GM18517 (cell line): ENCODE results near the gene DNHD1.
"Not testable (repeated sequence)": the region's sequence is repeated elsewhere in the genome, so short reads cannot be mapped to it uniquely, and the experiment has no call there.

Experiments
- ATAC-seq: cut with Tn5 transposase; IDR thresholded peaks from one replicate; pipeline ENCODE4 v1.9.1; 2021; ENCODE audit warnings: mild to moderate bottlenecking, moderate library complexity; ENCODE audit not compliant: unreplicated experiment

The DNHD1 gene

GRCh38 chr11:6481012-6481923 is 15.8 kb upstream of the DNHD1 start, which contains the start of the genes ARFIP2 and TIMM10B:
TSS of gene ARFIP2 (minus strand) at chr11:6481331. CDS start at chr11:6480421, 910 bp downstream.
TSS of gene TIMM10B (plus strand) at chr11:6481501. CDS start at chr11:6481517, 16 bp downstream.
- peak; percentile 98 for ATAC-seq

- ATAC-seq, result peak; percentile 3
These were observed 15.2 kb upstream of the DNHD1 start for GRCh38 chr11:6481924-6482275.

- no peak for ATAC-seq
These were observed 14.6 kb upstream of the DNHD1 start for GRCh38 chr11:6482441-6482840.

- no peak for ATAC-seq
These were observed 14.1 kb upstream of the DNHD1 start for GRCh38 chr11:6483015-6483414.

- no peak for ATAC-seq
These were observed 11.4 kb upstream of the DNHD1 start for GRCh38 chr11:6485661-6486060.

GRCh38 chr11:6486256-6486655 is 10.8 kb upstream of the DNHD1 start:
- ATAC-seq, result no peak

GRCh38 chr11:6486938-6487337 is 10.1 kb upstream of the DNHD1 start:
- ATAC-seq, result no peak

- no peak for ATAC-seq
These were observed 8.7 kb upstream of the DNHD1 start for GRCh38 chr11:6488342-6488741.

GRCh38 chr11:6488821-6489220 is 8.3 kb upstream of the DNHD1 start:
- ATAC-seq, result no peak

- ATAC-seq, result no peak
These were observed 7.8 kb upstream of the DNHD1 start for GRCh38 chr11:6489306-6489705.

- no peak for ATAC-seq
These were observed 1.0 kb downstream of the DNHD1 start for GRCh38 chr11:6498121-6498520.

GRCh38 chr11:6498544-6498943 is 1.5 kb downstream of the DNHD1 start:
- no peak for ATAC-seq

GRCh38 chr11:6502382-6502781 is 5.3 kb downstream of the DNHD1 start:
- ATAC-seq, result no peak

- ATAC-seq, result no peak
These were observed 7.1 kb downstream of the DNHD1 start for GRCh38 chr11:6504166-6504565.

- ATAC-seq, result no peak
These were observed 8.6 kb downstream of the DNHD1 start for GRCh38 chr11:6505577-6506240.

- no peak for ATAC-seq
These were observed 19.8 kb downstream of the DNHD1 start for GRCh38 chr11:6516865-6517264.

GRCh38 chr11:6520265-6520664 is 23.2 kb downstream of the DNHD1 start:
- no peak for ATAC-seq

- ATAC-seq, result not testable (repeated sequence)
These were observed 24.9 kb downstream of the DNHD1 start for GRCh38 chr11:6521946-6522345.

GRCh38 chr11:6523253-6523652 is 26.2 kb downstream of the DNHD1 start:
- no peak for ATAC-seq

GRCh38 chr11:6526411-6527135 is 29.5 kb downstream of the DNHD1 start:
- no peak for ATAC-seq

- ATAC-seq, result no peak
These were observed 32.2 kb downstream of the DNHD1 start for GRCh38 chr11:6529266-6529665.
